H1 (cell line): ENCODE measurements around the gene ANKS1B. TPM values are rescaled to one million over a fixed set of nuclear protein-coding genes. Genes with fewer than 3 reads are reported as not detected.

Experiments
- TAF7 ChIP-seq: optimal IDR thresholded peaks from 2 replicates; pipeline ENCODE3; 2011; ENCODE audit warnings: low read depth, mild to moderate bottlenecking, inconsistent platforms, low read length, moderate library complexity, borderline replicate concordance
- polyA plus RNA-seq, 7 experiments: library from polyadenylated mRNA; depleted of rRNA in 3 of 7; stranded (reverse) in 5 of 7; unstranded in 2 of 7; fragments of >200 nt in 5 of 7; fragments of 200-250 nt in 2 of 7; gene quantifications; 1 replicate in 5 of 7; 2 replicates in 1 of 7; 4 replicates in 1 of 7; pipeline versions ENCODE4 v1.2.1 to v1.2.3, GENCODE V29; 2011 to 2013; ENCODE audit warnings: missing spikeins in 2 of 7, mixed read lengths in 2 of 7
- total RNA-seq: library from RNA; stranded (reverse); fragmentation: NEBNext Ultra II Directional; extraction: Animal tissue kit (Norgen Biotek cat#: 25700); gene quantifications from 2 replicates; pipeline ENCODE4 v1.2.1, GENCODE V29; 2021

ANKS1B gene
- total and polyA plus RNA-seq, 2 of the 8 experiments (the other 6 are each of a cell fraction or from before 2014, with no cell fraction given) = 2.7 to 6.1 TPM

DNA sequence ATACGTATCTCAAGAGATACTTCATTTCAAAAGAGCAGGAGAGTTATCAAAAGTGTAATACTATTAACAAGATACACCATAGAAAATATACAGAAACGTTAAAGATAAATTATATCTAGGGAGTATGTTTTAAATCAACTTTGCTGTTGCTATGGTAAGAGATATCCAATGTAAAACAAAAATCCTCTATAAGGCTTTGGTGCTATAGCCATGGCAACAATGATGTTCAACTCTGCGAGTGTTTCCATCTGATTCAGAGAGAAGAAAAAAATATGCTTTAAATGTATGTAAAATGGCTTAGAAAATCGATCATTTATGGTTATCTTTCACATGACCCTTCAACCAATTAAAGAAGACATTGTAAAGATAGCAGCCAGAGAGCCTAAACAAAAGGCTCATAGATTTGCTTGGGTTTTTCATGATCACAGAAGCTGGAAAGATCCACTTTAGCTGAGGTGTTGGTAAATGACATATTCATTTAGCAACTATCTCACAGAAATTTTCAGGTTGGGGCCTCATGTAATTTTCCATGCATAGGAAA, 724.2 kb downstream of the ANKS1B start (continued):
- TF ChIP-seq TAF7 = no peak
